Pancreas (tissue), 10 donors: ENCODE measurements around the gene PRKACB. TPM values are rescaled to one million over a fixed set of nuclear protein-coding genes. Genes with fewer than 3 reads are reported as not detected.

Experiments used
- ATAC-seq, 4 donors: fragments of 200-7000 bp; cut with Tn5 transposase; one replicate each; pipeline versions ENCODE4 v1.8.0 to v1.9.1; 2020; ENCODE audit warnings: mild to moderate bottlenecking in 4 of 4, moderate library complexity in 4 of 4
- DNase-seq, 6 donors: peaks; one replicate each; pipeline ENCODE4 v3.0.0-alpha.2; 2020
- FAIRE-seq: peaks from 2 replicates; lab custom pipeline; 2012; peaks lifted over from hg19 to GRCh38; lab: Jason Lieb, UNC
- H3K27ac ChIP-seq, 4 donors: fragments of 200-600 bp; sonication (generic); 1 replicate in 3 of 4; 2 replicates in 1 of 4; pipeline versions ENCODE4 v1.5.0 to v1.8.0; 2020
- H3K27me3 ChIP-seq, 4 donors: fragments of 200-600 bp; one replicate each; pipeline ENCODE4 v1.8.0; 2021
- H3K36me3 ChIP-seq, 3 donors: fragments of 200-600 bp; sonication (generic) in 1 of 3; one replicate each; pipeline versions ENCODE4 v1.5.0 to v1.8.0; 2020 to 2021
- H3K4me1 ChIP-seq, 3 donors: fragments of 200-600 bp; one replicate each; pipeline ENCODE4 v1.8.0; 2021
- H3K4me3 ChIP-seq, 4 donors: fragments of 200-600 bp; sonication (generic) in 2 of 4; one replicate each; pipeline versions ENCODE4 v1.5.0 to v1.8.0; 2020 to 2021
- H3K9me3 ChIP-seq, 4 donors: fragments of 200-600 bp; one replicate each; pipeline ENCODE4 v1.8.0; 2021
- CTCF ChIP-seq, 4 donors: fragments of 200-600 bp; sonication (generic) in 3 of 4; IDR thresholded peaks; one replicate each; pipeline versions ENCODE4 v1.5.0 to v1.8.0; 2021; ENCODE audit warnings: antibody characterized with exemption in 4 of 4
- WGBS, 2 donors: extraction: QIAGEN DNeasy Blood & Tissue Kit; methylation state at CpG; one replicate each; pipeline ENCODE4 v1.1.7; 2013; 5-methylcytosine and 5-hydroxymethylcytosine counted together
- intact Hi-C, 3 donors: fragments of 100-400 bp; cut with DNase I; formaldehyde crosslinking; loops; one replicate each; pipeline versions ENCODE4 v1.11.1 to v1.14.2; 2022
- polyA plus RNA-seq, 2 donors: library from polyadenylated mRNA; stranded (reverse); fragments of 200-250 nt; gene quantifications; one replicate each; pipeline ENCODE4 v1.2.3, GENCODE V29; 2013
- total RNA-seq, 6 donors: library from RNA; stranded (reverse); fragmentation: NEBNext Ultra II Directional in 4 of 6; extraction: Animal tissue kit (Norgen Biotek cat#: 25700) in 4 of 6; gene quantifications; one replicate each; pipeline versions ENCODE4 v1.2.1 to v1.2.4, GENCODE V29; 2021 to 2023
- donor health status: healthy with polysubstance abuse.
- donor health status: DM: no; HTN: no; CAD: no; lungs with moderate emphysema.
- donor health status: DM: no; HTN: no; CAD: no.
- donor health status: control.
- donor health status: control.
- donor health status: Bipolar disorder and iron deficiency.
- donor health status: DM: yes; HTN: yes; CAD: no.
- donor health status: DM: no; HTN: no; CAD: no.
- donor health status: DM: no; HTN: no; CAD: no.
- donor health status: DM: yes; HTN: yes; CAD: no.

The PRKACB gene
- total and polyA plus RNA-seq, 8 donors, result 7.3 to 29.7 (median 14.0) TPM

- no peaks in the 10 kb centered on the region for H3K36me3 ChIP-seq
- ATAC-seq, result no peak
- no peak for TF ChIP-seq CTCF (IDR thresholded peaks at IDR 0.05)
- no peaks in the 10 kb centered on the region for H3K9me3 ChIP-seq
- H3K4me3 ChIP-seq, result no peak overlapping the region
- no peak for FAIRE-seq
- intact Hi-C loops, result no loop called here
- no peak for DNase-seq
- H3K4me1 ChIP-seq, result no peaks in the 10 kb centered on the region
- H3K27me3 ChIP-seq, result no peaks in the 10 kb centered on the region
- no peak overlapping the region for H3K27ac ChIP-seq
Measured at GRCh38 chr1:84208935-84209334, 64.9 kb downstream of the PRKACB start.

DNA sequence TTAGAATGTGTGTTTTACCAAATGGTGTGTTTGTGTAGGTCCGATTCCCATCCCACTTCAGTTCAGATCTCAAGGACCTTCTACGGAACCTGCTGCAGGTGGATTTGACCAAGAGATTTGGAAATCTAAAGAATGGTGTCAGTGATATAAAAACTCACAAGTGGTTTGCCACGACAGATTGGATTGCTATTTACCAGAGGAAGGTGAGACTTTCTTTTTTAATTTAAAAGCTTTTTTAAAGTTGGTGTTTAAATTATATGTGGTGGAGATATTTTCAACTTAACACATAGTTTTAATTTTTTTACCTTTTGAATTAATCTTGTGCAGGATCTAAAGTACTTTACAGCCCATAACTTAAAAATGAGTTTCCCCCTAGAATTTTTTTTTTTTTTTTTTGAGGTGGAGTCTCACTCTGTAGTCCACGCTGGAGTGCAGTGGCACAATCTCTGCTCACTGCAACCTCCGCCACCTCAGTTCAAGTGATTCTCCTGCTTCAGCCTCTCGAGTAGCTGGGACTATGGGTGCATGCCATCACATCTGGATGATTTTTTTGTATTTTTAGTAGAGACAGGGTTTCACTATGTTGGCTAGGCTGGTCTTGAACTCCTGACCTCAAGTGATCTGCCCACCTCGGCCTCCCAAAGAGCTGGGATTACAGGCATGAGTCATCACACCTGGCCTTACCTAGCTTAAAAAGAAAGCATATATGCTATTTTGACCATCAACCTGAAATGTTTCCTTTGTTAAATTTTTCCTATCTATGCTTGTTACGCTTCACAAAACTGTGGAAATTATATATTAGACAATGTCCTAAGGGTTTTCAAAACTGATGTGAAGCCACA lies 70.3 kb downstream of the PRKACB start:
- no peak for TF ChIP-seq CTCF (IDR thresholded peaks at IDR 0.05)
- no peak for ATAC-seq
- H3K27me3 ChIP-seq, result no peaks in the 10 kb centered on the region
- intact Hi-C loops, result no loop called here
- 74 to 78% methylated on average over 8 of the region's 8 CpGs for WGBS, 2 donors
- no peak overlapping the region for H3K27ac ChIP-seq
- DNase-seq, result no peak
- H3K36me3 ChIP-seq, result no peaks in the 10 kb centered on the region
- no peak for FAIRE-seq
- H3K9me3 ChIP-seq, result no peaks in the 10 kb centered on the region
- H3K4me3 ChIP-seq, result no peak overlapping the region
- no peaks in the 10 kb centered on the region for H3K4me1 ChIP-seq

DNA sequence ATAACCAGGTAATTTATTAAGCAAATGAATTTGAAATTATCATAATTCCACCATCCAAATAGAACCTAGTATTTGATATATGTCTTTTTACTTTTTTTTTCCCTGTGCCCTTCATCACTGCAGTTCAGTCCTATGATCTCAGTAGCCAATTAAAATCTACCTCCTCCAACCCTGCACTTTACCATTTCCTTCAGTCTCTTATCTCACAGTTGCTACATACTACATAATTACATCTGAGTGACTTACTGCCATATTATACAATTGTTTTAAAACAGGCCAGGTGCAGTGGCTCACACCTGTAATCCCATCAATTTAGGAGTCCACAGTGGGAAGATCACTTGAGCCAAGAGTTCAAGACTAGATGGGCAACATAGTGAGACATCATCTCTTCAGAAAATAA lies 73.2 kb downstream of the PRKACB start:
- no peaks in the 10 kb centered on the region for H3K27me3 ChIP-seq
- DNase-seq (no peak), ATAC-seq (no peak), FAIRE-seq (no peak)
- intact Hi-C loops, result no loop called here
- TF ChIP-seq CTCF (IDR thresholded peaks at IDR 0.05), result no peak
- no peaks in the 10 kb centered on the region for H3K36me3 ChIP-seq
- H3K27ac ChIP-seq, result no peak overlapping the region
- no peak overlapping the region for H3K4me3 ChIP-seq
- no peaks in the 10 kb centered on the region for H3K4me1 ChIP-seq
- H3K9me3 ChIP-seq, result no peaks in the 10 kb centered on the region

GRCh38 chr1:84223751-84224432 lies 79.8 kb downstream of the PRKACB start:
- Histone ChIP-seq H3K36me3 (no peaks in the 10 kb centered on the region), H3K27ac (no peak overlapping the region), H3K4me3 (no peak overlapping the region), H3K27me3 (no peaks in the 10 kb centered on the region), H3K4me1 (no peaks in the 10 kb centered on the region), H3K9me3 (no peaks in the 10 kb centered on the region)
- no peak for DNase-seq
- 33 to 50% methylated on average over 3 of the region's 3 CpGs for WGBS, 2 donors
- intact Hi-C loops, result no loop called here
- no peak for FAIRE-seq
- TF ChIP-seq CTCF (IDR thresholded peaks at IDR 0.05), result no peak
- no peak for ATAC-seq

DNA sequence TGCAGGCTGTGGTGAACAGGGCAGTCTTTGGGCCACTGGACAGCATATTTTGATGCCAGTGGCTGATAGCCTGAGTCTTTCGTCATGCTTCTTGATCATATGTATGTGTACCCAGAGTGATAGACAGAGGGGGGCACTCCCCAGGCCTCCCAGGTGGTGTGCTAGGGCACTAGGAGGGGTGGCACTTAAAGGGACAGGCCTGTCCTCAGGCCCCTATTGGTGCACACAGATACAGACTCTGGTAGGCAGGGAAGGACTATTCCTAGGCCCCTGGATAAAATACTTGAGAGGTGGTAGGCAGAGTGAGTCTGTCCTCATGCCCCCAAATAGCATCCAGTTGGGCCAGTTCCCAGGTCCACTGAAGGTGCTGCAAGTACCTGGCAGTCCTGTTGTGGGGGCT lies 80.8 kb downstream of the PRKACB start:
- Histone ChIP-seq H3K27me3 (no peaks in the 10 kb centered on the region), H3K4me3 (no peak overlapping the region), H3K9me3 (no peaks in the 10 kb centered on the region), H3K36me3 (no peaks in the 10 kb centered on the region), H3K4me1 (no peaks in the 10 kb centered on the region), H3K27ac (no peak overlapping the region)
- intact Hi-C loops, result no loop called here
- 91 to 100% methylated on average over 1 of the region's 1 CpG for WGBS, 2 donors
- DNase-seq (no peak), FAIRE-seq (no peak), ATAC-seq (no peak)
- no peak for TF ChIP-seq CTCF (IDR thresholded peaks at IDR 0.05)
